Smooth muscle cell (in vitro differentiated cells): ENCODE results near the gene ADAMTS15. TPM values are rescaled to one million over a fixed set of nuclear protein-coding genes. Genes with fewer than 3 reads are reported as not detected.
A peak's percentile ranks its signal among the peaks of the same experiment; 100 is the strongest.

Experiments
- DNase-seq: peaks from one replicate; lab custom pipeline; 2025; ENCODE audit not compliant: unreplicated experiment; lab: John Stamatoyannopoulos, UW
- H2AFZ ChIP-seq: fragments of 200-600 bp; sonication (generic); 2 replicates; pipeline ENCODE4 v1.6.0; 2016; ENCODE audit warnings: antibody characterized with exemption, low read depth, mild to moderate bottlenecking
- H3F3A ChIP-seq: fragments of 200-600 bp; sonication (generic); 2 replicates; pipeline ENCODE4 v1.6.0; 2017; ENCODE audit warnings: antibody characterized with exemption, low read depth
- H3K27ac ChIP-seq: fragments of 200-600 bp; sonication (generic); 2 replicates; pipeline ENCODE4 v1.5.1; 2016; ENCODE audit warnings: low read depth, mild to moderate bottlenecking
- H3K27me3 ChIP-seq: fragments of 200-600 bp; sonication (generic); 2 replicates; pipeline ENCODE4 v1.6.1; 2016; ENCODE audit warnings: low read depth, mild to moderate bottlenecking
- H3K36me3 ChIP-seq: fragments of 200-600 bp; sonication (generic); 2 replicates; pipeline ENCODE4 v1.5.1; 2016; ENCODE audit warnings: low read depth
- H3K4me1 ChIP-seq: fragments of 200-600 bp; sonication (generic); 2 replicates; pipeline ENCODE4 v1.5.1; 2016; ENCODE audit warnings: low read depth
- H3K4me2 ChIP-seq: fragments of 200-600 bp; sonication (generic); 2 replicates; pipeline ENCODE4 v1.6.0; 2016; ENCODE audit warnings: mild to moderate bottlenecking
- H3K4me3 ChIP-seq: fragments of 200-600 bp; sonication (generic); 2 replicates; pipeline ENCODE4 v1.5.1; 2016; ENCODE audit warnings: mild to moderate bottlenecking
- H3K79me2 ChIP-seq: fragments of 200-600 bp; sonication (generic); 2 replicates; pipeline ENCODE4 v1.6.0; 2016; ENCODE audit warnings: low read depth, mild to moderate bottlenecking
- H3K9ac ChIP-seq: fragments of 200-600 bp; sonication (generic); 2 replicates; pipeline ENCODE4 v1.6.0; 2016; ENCODE audit warnings: low read depth
- H3K9me3 ChIP-seq: fragments of 200-600 bp; sonication (generic); replicated peaks from 2 replicates; pipeline ENCODE4 v1.5.1; 2016; ENCODE audit warnings: low read depth
- H4K20me1 ChIP-seq: fragments of 200-600 bp; sonication (generic); 2 replicates; pipeline ENCODE4 v1.6.0; 2016; ENCODE audit warnings: low read depth
- WGBS: methylation state at CpG from one replicate; pipeline ENCODE4 v1.1.7; 2016; ENCODE audit warnings: low lambda C conversion rate; 5-methylcytosine and 5-hydroxymethylcytosine counted together
- polyA plus RNA-seq: library from polyadenylated mRNA; unstranded; fragments of >200 nt; fragmentation: Nextera tagmentation; extraction: Ambion mirVana; gene quantifications from 2 replicates; pipeline ENCODE4 v1.2.1, GENCODE V29; 2016
- total RNA-seq: library from RNA; depleted of rRNA; stranded (reverse); fragments of >200 nt; gene quantifications from 2 replicates; pipeline ENCODE4 v1.2.3, GENCODE V29; 2014
- TF ChIP-seq, protein P1 (sequence below): fragments of 200-600 bp; sonication (generic); IDR thresholded peaks from 2 replicates; pipeline ENCODE4 v1.5.1; 2017; ENCODE audit warnings: borderline replicate concordance, mild to moderate bottlenecking, antibody characterized with exemption; ENCODE audit not compliant: insufficient read depth, poor library complexity, severe bottlenecking

Gene ADAMTS15, protein sequence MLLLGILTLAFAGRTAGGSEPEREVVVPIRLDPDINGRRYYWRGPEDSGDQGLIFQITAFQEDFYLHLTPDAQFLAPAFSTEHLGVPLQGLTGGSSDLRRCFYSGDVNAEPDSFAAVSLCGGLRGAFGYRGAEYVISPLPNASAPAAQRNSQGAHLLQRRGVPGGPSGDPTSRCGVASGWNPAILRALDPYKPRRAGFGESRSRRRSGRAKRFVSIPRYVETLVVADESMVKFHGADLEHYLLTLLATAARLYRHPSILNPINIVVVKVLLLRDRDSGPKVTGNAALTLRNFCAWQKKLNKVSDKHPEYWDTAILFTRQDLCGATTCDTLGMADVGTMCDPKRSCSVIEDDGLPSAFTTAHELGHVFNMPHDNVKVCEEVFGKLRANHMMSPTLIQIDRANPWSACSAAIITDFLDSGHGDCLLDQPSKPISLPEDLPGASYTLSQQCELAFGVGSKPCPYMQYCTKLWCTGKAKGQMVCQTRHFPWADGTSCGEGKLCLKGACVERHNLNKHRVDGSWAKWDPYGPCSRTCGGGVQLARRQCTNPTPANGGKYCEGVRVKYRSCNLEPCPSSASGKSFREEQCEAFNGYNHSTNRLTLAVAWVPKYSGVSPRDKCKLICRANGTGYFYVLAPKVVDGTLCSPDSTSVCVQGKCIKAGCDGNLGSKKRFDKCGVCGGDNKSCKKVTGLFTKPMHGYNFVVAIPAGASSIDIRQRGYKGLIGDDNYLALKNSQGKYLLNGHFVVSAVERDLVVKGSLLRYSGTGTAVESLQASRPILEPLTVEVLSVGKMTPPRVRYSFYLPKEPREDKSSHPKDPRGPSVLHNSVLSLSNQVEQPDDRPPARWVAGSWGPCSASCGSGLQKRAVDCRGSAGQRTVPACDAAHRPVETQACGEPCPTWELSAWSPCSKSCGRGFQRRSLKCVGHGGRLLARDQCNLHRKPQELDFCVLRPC
- total RNA-seq (3.4 and 5.3 TPM in 2 replicates), polyA plus RNA-seq (0.65 and 1.4 TPM in 2 replicates)

DNA sequence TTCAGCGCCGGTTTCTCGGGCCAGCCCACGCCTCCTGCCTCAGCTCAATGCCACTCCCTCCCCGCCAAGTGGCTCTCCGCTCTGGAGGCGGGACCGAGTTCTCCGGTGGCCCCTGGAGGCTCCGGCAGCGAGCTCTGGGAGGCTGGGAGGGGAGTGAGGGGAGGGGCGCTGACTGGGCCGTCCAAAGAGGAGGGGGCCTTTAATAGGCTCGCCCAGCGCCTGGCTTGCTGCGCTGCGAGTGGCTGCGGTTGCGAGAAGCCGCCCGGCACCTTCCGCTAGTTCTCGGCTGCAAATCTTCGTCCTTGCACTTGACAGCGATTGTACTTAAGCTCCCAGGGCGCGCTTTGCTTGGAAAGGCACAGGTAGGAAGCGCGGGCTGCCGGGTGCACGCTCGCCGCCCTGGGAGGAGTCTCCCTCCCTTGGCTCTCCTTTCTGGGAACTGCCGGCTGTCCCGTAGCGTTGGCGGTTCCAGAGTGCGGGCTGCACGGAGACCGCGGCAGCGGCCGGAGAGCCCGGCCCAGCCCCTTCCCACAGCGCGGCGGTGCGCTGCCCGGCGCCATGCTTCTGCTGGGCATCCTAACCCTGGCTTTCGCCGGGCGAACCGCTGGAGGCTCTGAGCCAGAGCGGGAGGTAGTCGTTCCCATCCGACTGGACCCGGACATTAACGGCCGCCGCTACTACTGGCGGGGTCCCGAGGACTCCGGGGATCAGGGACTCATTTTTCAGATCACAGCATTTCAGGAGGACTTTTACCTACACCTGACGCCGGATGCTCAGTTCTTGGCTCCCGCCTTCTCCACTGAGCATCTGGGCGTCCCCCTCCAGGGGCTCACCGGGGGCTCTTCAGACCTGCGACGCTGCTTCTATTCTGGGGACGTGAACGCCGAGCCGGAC, at the start of gene ADAMTS15:
Gene ADAMTS15, plus strand, starts transcription at position 230 of the 894 bp plus-strand sequence. Its CDS starts 329 bp downstream, at position 559.
- H3K79me2 ChIP-seq, result peaks cover 3% of the 10 kb centered on the region
- H2AFZ ChIP-seq, result peak within 1 kb of the TSS; percentile 2
- H3K9ac ChIP-seq, result no peak within 1 kb of the TSS
- H3K9me3 ChIP-seq, result no peaks in the 10 kb centered on the region
- peaks cover 9% of the 10 kb centered on the region for H3K27me3 ChIP-seq
- H3K27ac ChIP-seq, result no peak within 1 kb of the TSS
- H3K4me1 ChIP-seq, result peaks cover 10% of the 10 kb centered on the region
- H3K4me3 ChIP-seq, result peak within 1 kb of the TSS; percentile 53
- H3K36me3 ChIP-seq, result no peaks in the 10 kb centered on the region
- TF ChIP-seq, protein P1, sequence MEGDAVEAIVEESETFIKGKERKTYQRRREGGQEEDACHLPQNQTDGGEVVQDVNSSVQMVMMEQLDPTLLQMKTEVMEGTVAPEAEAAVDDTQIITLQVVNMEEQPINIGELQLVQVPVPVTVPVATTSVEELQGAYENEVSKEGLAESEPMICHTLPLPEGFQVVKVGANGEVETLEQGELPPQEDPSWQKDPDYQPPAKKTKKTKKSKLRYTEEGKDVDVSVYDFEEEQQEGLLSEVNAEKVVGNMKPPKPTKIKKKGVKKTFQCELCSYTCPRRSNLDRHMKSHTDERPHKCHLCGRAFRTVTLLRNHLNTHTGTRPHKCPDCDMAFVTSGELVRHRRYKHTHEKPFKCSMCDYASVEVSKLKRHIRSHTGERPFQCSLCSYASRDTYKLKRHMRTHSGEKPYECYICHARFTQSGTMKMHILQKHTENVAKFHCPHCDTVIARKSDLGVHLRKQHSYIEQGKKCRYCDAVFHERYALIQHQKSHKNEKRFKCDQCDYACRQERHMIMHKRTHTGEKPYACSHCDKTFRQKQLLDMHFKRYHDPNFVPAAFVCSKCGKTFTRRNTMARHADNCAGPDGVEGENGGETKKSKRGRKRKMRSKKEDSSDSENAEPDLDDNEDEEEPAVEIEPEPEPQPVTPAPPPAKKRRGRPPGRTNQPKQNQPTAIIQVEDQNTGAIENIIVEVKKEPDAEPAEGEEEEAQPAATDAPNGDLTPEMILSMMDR, result no peak
- peak; percentile 52 for DNase-seq
- peak within 1 kb of the TSS; percentile 87 for H3K4me2 ChIP-seq
- no peaks in the 10 kb centered on the region for H3F3A ChIP-seq
- WGBS, result 1% methylated on average over 75 of the region's 75 CpGs
- no peaks in the 10 kb centered on the region for H4K20me1 ChIP-seq

DNA sequence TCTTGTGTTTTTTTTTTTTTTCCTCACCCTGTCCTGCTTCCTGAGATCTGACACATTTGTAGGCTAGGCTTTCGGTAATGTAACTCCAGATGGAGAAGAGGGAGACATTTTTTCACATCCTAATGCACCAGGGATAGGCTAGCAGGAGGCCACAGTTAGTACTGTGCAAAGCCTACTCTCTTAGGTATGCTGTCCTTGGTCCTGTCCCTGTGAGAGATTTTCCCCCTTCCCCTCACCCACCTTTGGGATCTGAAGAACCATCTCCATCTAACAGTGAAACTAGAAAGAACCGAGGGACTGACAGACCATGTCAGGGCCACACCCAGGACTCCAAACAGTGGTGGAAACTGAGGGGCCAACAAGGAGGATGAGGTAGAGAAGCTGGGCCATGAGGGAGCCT, 49.2 kb upstream of the ADAMTS15 start:
- Histone ChIP-seq H3K27me3 (peaks cover 52% of the 10 kb centered on the region), H2AFZ (no peak overlapping the region), H3K36me3 (no peaks in the 10 kb centered on the region), H3K9ac (no peak overlapping the region), H3K4me2 (no peak overlapping the region), H3K9me3 (no peaks in the 10 kb centered on the region), H3K79me2 (no peaks in the 10 kb centered on the region), H3K4me1 (no peaks in the 10 kb centered on the region), H4K20me1 (no peaks in the 10 kb centered on the region), H3F3A (peaks cover 17% of the 10 kb centered on the region), H3K27ac (no peak overlapping the region), H3K4me3 (no peak overlapping the region)
- TF ChIP-seq, protein P1, result no peak
- WGBS, result 98% methylated on average over 2 of the region's 2 CpGs
- no peak for DNase-seq

DNA sequence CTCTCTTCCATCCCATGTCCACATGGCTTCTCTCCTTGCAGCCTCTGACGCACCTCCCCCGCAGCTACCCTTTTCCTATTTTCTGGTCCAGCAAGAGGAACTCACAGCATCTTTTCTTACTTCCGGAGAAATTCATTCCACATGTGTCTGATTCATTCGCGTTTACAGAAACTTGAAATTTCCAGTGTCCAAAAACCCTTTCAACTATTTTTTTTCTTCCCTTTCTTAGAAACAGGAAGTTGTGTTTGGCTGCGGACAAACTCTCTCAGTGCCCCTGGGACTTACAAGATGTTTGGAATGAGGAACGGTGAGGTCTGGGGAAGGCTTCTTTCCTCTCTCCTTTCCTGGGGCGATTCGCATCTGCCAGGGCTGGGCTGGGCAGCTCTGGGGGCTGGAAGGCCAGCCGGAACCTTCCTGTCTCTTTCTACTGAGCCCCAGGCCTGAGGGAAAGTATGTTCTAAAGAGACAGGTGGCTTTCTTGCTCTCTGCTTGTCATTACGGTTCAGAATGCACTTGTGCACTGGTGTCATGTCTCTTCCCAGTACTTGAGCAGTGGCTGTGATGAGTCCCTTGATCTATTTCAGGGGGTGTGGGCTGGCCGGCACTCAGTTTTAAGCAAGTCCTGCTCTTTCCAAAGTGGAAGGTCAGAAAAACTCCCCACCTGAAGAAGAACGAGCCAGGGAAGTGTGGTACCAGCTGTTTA, 47.5 kb upstream of the ADAMTS15 start:
- no peak for DNase-seq
- Histone ChIP-seq H4K20me1 (no peaks in the 10 kb centered on the region), H3K4me1 (no peaks in the 10 kb centered on the region), H3K9me3 (no peaks in the 10 kb centered on the region), H3F3A (peaks cover 17% of the 10 kb centered on the region), H3K4me2 (peak overlapping the region; percentile 9), H3K4me3 (no peak overlapping the region), H3K79me2 (no peaks in the 10 kb centered on the region), H3K9ac (no peak overlapping the region), H3K36me3 (no peaks in the 10 kb centered on the region), H3K27ac (no peak overlapping the region), H2AFZ (no peak overlapping the region), H3K27me3 (peaks cover 35% of the 10 kb centered on the region)
- TF ChIP-seq, protein P1, result no peak
- WGBS, result 61% methylated on average over 13 of the region's 13 CpGs
